A549 (cell line): ENCODE data around the gene ACSL5.

ENCODE experiments used
- BHLHE40 ChIP-seq: IDR thresholded peaks from 2 replicates; pipeline ENCODE4 v1.6.1; 2012; ENCODE audit warnings: low read depth, low read length, inconsistent platforms
- CTCF ChIP-seq: fragments of >200 bp; sonication (Bioruptor Twin); formaldehyde crosslinking; IDR thresholded peaks from 3 replicates; pipeline ENCODE4 v1.5.1; 2016
- JUN ChIP-seq, 2 experiments: fragments of >200 bp; sonication (Bioruptor Twin); formaldehyde crosslinking; IDR thresholded peaks; 2 replicates in 1 of 2; 3 replicates in 1 of 2; pipeline ENCODE4 v1.6.1; 2016 to 2017
- POLR2A ChIP-seq: IDR thresholded peaks from 2 replicates; pipeline ENCODE4 v1.6.1; 2012; ENCODE audit warnings: mild to moderate bottlenecking, low read length
- POLR2AphosphoS2 ChIP-seq: conservative IDR thresholded peaks from 2 replicates; pipeline ENCODE4 v1.6.1; 2012; ENCODE audit warnings: low read length, improper control_type of control experiment, inconsistent platforms
- RNF2 ChIP-seq: fragments of 200-600 bp; sonication (generic); IDR thresholded peaks from 2 replicates; pipeline ENCODE4 v1.6.1; 2016; ENCODE audit warnings: low read depth, mild to moderate bottlenecking, antibody characterized with exemption, moderate library complexity, borderline replicate concordance
- SMC3 ChIP-seq: fragments of >200 bp; sonication (Bioruptor Twin); formaldehyde crosslinking; IDR thresholded peaks from 3 replicates; pipeline ENCODE4 v1.6.1; 2018; ENCODE audit warnings: inconsistent platforms

GRCh38 chr10:112343056-112343806 is 30.7 kb upstream of the ACSL5 start:
- TF ChIP-seq BHLHE40, result no peak
- no peak for TF ChIP-seq POLR2AphosphoS2
- no peak for TF ChIP-seq CTCF
- TF ChIP-seq RNF2, result no peak
- no peak for TF ChIP-seq SMC3
- TF ChIP-seq POLR2A, result no peak
- no peak for TF ChIP-seq JUN (IDR thresholded peaks at IDR 0.05)
